WTC11 (cell line): ENCODE results near the gene AHNAK2.

Experiments used
- CTCF ChIP-seq: fragments of 200-600 bp; IDR thresholded peaks from 2 replicates; pipeline ENCODE4 v1.8.0; 2022; ENCODE audit warnings: antibody characterized with exemption
- FOXP4 ChIP-seq: sonication (generic); formaldehyde crosslinking; IDR thresholded peaks from 2 replicates; pipeline ENCODE4 v1.8.0; 2022; ENCODE audit warnings: mild to moderate bottlenecking, missing genetic modification reagents
- NR1H2 ChIP-seq: sonication (generic); formaldehyde crosslinking; IDR thresholded peaks from 2 replicates; pipeline ENCODE4 v1.9.0; 2021; ENCODE audit warnings: mild to moderate bottlenecking, moderate library complexity, missing genetic modification reagents
- USF1 ChIP-seq: sonication (generic); formaldehyde crosslinking; IDR thresholded peaks from 2 replicates; pipeline ENCODE4 v1.8.0; 2022; ENCODE audit warnings: mild to moderate bottlenecking, missing genetic modification reagents
- ZNF121 ChIP-seq: sonication (generic); formaldehyde crosslinking; IDR thresholded peaks from 2 replicates; pipeline ENCODE4 v1.8.0; 2023; ENCODE audit warnings: missing genetic modification reagents
- ZNF219 ChIP-seq: sonication (generic); formaldehyde crosslinking; IDR thresholded peaks from 2 replicates; pipeline ENCODE4 v1.8.0; 2023; ENCODE audit warnings: missing genetic modification reagents, mild to moderate bottlenecking, borderline replicate concordance

- no peak for TF ChIP-seq CTCF
- TF ChIP-seq ZNF121 (CRISPR knock-in tag) = no peak
- TF ChIP-seq ZNF219 (CRISPR knock-in tag) = no peak
- TF ChIP-seq NR1H2 (CRISPR knock-in tag) = no peak
- no peak for TF ChIP-seq USF1 (CRISPR knock-in tag)
- no peak for TF ChIP-seq FOXP4 (CRISPR knock-in tag)
Measured at GRCh38 chr14:105026802-105027563, 48.8 kb upstream of the AHNAK2 start.
